NCI-H748 (cell line): ENCODE data around the gene AMHR2.

Experiments
- DNase-seq: peaks from one replicate; lab custom pipeline; 2025; ENCODE audit not compliant: unreplicated experiment; lab: John Stamatoyannopoulos, UW

Gene AMHR2

DNA sequence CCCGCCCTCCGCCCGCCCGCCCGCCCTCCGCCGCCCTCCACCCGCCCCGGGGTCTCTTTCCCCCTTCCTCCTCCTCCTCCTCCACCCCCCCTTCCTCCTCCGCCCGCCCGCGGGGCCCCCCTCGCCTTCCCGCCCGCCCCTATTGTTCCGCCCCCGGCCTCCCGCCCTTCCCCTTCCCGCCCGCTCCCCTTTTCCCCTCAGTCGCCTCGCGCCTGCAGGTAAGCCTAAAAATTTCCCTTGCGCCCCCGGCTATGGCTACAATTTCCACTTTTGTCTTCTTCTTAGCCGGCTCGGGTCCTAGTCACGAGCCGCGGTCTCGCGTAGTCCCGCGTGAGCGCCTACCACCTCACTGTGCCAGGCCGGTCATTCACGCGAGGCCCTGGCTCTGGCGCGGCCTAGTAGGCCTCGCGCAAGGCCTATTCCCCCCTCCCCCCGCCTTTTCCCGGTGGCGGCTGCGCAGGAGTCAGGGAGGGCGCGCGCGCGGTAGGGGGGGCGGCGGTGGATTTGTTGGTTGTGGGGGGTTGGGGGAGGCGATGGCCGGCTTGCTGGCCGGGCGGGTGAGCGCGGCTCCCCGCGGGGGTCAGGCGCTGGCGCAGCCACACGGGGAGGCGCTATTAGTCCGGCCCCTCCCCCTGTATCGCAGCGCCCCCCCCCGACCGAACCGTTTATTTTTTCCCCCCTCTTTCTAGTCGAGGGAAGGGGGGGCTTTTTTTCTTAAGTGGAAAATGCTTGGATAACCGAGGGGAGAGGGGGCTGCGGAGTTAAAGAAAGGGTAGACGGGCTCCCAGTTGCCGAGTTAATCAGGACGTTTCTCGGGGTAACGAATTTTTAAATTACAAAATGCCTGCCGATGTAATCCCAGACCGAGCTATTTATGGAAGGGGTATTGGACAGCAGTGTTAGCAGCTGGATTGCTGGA lies 28.8 kb downstream of the AMHR2 start:
- peak; percentile 85 for DNase-seq

- DNase-seq, result no peak
These were observed 30.4 kb downstream of the AMHR2 start for GRCh38 chr12:53453953-53454640.

GRCh38 chr12:53454707-53455106 lies 31.1 kb downstream of the AMHR2 start:
- no peak for DNase-seq

DNA sequence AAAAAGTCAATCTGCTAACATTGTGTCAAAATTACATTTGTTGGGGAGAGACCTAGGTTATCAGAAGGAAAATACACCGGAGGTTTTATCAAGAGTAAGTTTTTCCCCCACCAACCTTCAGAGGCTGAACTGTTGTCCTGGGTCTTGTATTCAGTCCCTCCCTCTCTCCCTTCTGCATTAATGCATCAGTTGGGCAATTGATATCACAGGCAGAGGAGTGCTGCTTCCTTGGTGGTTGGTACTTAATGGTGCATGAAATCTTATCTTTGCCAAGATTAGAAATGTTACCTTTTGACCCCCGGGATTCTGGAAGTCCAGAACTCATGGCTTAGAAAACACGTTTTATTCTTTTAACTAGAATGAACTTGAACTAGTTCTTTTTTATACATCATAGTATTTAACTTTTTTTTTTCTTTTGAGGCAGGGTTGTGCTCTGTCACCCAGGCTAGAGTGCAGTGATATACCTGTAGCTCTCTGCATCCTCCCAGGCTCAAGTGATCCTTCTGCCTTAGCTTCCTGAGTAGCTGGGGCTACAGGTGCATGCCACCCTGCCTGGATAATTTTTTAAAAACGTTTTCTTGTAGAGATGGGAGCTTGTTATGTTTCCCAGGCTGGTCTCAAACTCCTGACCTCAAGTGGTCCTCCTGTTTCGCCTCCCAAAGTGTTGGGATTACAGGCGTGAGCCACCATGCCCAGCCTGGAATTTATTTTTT lies 33.2 kb downstream of the AMHR2 start:
- DNase-seq, result no peak

- no peak for DNase-seq
These were observed 35.4 kb downstream of the AMHR2 start for GRCh38 chr12:53459097-53459496.

DNA sequence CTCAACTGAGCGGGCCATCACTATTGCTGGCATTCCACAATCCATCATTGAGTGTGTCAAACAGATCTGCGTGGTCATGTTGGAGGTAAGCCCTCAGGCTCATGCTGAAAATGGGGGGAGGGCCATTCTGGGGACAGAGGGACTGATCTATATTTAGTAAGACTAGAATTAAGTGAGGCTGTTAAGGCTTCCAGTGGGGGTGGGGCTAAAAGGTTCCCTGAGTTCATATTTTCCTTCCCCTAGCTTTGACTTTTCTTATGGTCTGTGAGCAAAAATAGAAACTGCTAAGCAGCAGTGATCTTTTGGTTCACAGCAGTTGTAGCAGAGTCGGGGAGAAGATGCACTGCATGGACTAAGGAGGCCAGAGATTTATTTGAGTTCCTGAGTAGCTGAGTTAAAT lies 37.4 kb downstream of the AMHR2 start:
- no peak for DNase-seq

- DNase-seq, result no peak
These were observed 37.9 kb downstream of the AMHR2 start for GRCh38 chr12:53461591-53461990.

DNA sequence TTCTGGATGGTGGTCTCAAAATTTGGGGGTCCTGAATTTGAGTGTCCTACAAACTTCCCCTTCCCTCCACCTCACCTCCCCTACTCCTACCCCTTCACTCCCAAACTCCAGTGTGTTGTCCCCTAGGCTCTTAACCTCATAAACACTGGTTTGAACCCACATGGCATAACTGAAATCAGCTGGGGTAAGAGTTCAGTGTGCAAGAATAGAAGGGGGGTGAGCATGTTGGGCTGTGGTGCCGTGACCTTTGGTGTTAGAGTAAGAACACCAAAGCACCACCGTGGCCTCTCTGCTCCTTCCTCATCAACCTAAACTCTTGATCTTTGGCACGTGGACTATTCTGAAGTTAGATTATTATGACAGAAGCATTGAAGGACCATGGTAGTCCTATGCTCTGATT lies 39.3 kb downstream of the AMHR2 start:
- DNase-seq, result no peak

- no peak for DNase-seq
These were observed 40.3 kb downstream of the AMHR2 start for GRCh38 chr12:53463802-53464560.

DNA sequence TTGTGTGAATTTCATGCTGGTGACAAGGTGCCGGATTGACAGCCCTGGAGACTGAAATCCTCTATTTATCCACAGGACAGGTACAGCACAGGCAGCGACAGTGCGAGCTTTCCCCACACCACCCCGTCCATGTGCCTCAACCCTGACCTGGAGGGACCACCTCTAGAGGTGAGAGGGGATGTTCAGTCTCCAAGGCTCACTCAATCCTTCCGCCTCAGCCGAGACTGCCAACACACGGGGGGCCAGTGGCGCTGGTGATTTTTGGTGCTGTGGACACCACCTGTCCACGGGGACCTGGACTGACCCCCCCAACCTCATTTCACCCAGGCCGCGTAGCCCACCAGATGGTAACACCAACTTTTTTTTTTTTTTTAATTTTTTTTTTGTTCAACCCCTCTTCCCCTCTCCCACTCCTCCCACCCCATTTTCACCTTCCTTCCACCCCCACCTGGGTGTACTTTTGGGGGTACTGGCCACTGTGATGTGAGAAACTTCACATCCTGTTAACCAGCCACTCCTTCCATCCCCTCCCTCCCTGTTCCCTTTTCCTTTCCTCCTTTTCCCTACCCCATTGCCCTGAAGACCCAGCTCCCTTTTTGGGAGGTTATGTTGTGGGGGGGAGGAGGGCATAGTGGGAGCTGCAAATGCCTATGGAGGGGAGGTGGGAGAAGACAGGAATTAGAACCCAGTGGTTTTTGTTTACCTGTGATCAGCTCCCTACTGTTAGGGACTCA lies 41.2 kb downstream of the AMHR2 start:
- DNase-seq, result no peak

- DNase-seq, result no peak
These were observed 42.0 kb downstream of the AMHR2 start for GRCh38 chr12:53465679-53466078.

GRCh38 chr12:53466640-53467039 lies 43.0 kb downstream of the AMHR2 start:
- no peak for DNase-seq

DNA sequence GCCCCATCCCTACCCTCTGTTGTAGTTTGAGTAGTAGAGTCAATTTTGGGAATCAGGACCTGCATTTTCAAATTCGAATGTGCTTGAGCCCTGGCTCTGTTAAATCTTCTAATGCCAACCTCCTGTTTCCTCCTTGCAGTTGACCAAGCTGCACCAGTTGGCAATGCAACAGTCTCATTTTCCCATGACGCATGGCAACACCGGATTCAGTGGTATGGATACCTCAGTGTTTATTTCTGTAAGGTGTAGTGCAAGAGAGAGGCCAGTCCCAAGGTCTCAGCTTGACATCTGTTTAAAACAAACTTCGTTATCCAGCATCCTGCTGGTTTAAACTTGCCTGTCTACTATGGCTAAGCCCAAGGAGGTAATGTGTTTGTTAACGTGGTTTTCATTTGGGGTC lies 43.4 kb downstream of the AMHR2 start:
- no peak for DNase-seq

GRCh38 chr12:53467880-53468279 lies 44.2 kb downstream of the AMHR2 start:
- no peak for DNase-seq

DNA sequence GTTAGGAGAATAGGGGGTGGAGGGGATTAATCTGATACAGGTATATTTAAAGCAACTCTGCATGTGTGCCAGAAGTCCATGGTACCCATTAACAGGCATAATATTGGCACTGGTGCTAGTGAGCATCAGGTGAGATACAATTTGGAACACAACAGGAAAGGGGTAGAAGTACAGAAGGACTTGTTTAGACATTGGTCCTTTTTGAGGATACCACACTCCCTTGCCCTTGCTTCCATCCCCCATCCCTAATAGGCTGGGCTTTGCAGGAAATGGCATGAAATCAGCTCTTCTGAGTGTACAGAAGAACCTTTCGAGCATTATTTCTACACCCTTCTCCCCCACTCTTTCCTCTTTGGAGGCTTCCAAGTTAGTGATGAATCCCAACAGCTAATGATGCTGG lies 44.6 kb downstream of the AMHR2 start:
- DNase-seq, result no peak

GRCh38 chr12:53472056-53472582 lies 48.5 kb downstream of the AMHR2 start:
- no peak for DNase-seq

- DNase-seq, result no peak
These were observed 50.4 kb downstream of the AMHR2 start for GRCh38 chr12:53474077-53474476.

- DNase-seq, result no peak
These were observed 51.2 kb downstream of the AMHR2 start for GRCh38 chr12:53474819-53475218.

- peak; percentile 9 for DNase-seq
These were observed 53.1 kb downstream of the AMHR2 start for GRCh38 chr12:53476769-53477209.

GRCh38 chr12:53478865-53479264 lies 55.2 kb downstream of the AMHR2 start:
- no peak for DNase-seq
